GM12892 (cell line): ENCODE results near the gene CYREN.

Experiments
- POLR2A ChIP-seq: IDR thresholded peaks from 2 replicates; pipeline ENCODE4 v1.6.1; 2011; ENCODE audit warnings: low read depth, low read length, control low read depth
- TAF1 ChIP-seq: IDR thresholded peaks from 2 replicates; pipeline ENCODE4 v1.6.1; 2011; ENCODE audit warnings: low read depth, mild to moderate bottlenecking, control low read depth, low read length, borderline replicate concordance

- TF ChIP-seq TAF1 (no peak), POLR2A (no peak)
Measured at GRCh38 chr7:135194494-135195095, 24.1 kb upstream of the CYREN start.
